Measurements from ENCODE around the gene NDST3.

DNA sequence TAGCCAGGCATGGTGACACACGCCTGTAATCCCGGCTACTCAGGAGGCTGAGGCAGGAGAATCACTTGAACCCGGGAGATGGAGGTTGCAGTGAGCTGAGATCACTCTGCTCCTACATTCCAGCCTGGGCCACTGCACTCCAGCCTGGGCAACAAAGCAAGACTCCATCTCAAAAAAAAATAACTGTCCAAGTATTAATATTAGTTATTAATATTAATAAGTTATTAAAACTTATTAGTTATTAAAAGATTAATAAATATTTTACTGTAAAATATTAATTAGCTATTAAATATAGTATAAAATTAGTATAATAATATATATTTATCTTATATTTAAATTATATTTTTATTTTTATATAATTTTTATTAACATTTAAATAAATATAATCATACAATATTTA lies 19.5 kb upstream of the NDST3 start:
- TF ChIP-seq CTCF (IDR thresholded peaks at IDR 0.05) = no peak
- no peak for TF ChIP-seq RCOR1 (IDR thresholded peaks at IDR 0.05; ENCODE audit: low read length)
- no peak for TF ChIP-seq MAX (IDR thresholded peaks at IDR 0.05; ENCODE audit: low read depth)
- no peak for TF ChIP-seq MXI1 (IDR thresholded peaks at IDR 0.05; ENCODE audit: low read depth, low read length)
- TF ChIP-seq JUND (IDR thresholded peaks at IDR 0.05) = no peak
- TF ChIP-seq ZBTB33 (IDR thresholded peaks at IDR 0.05; ENCODE audit: borderline replicate concordance, low read depth) = no peak
- no peak for TF ChIP-seq FOXJ3 (CRISPR knock-in tag; IDR thresholded peaks at IDR 0.05)
- TF ChIP-seq TCF12 (IDR thresholded peaks at IDR 0.05) = no peak

All from SK-N-SH (cell line).